GM12878 (cell line): ENCODE data around the gene PSORS1C1. TPM values are rescaled to one million over a fixed set of nuclear protein-coding genes. Genes with fewer than 3 reads are reported as not detected.

Experiments used
- ATAC-seq: fragments of 200-7000 bp; cut with Tn5 transposase; 3 replicates; pipeline ENCODE4 v1.9.1; 2020; ENCODE audit warnings: mild to moderate bottlenecking, moderate library complexity
- BruUV-seq: library from RNA; stranded (reverse); fragments of 400-500 nt; replicated peaks from 2 replicates; lab custom pipeline; 2021; lab: Mats Ljungman, UMichigan
- CTCF ChIA-PET: fragments of 300-600 bp; sonication (Branson Sonifier 250); formaldehyde crosslinking; extraction: SDS; loops from one replicate; lab custom pipeline; 2021; ENCODE audit warnings: inconsistent platforms; lab: Yijun Ruan, JAX
- POLR2A ChIA-PET: fragments of 350-600 bp; formaldehyde crosslinking; extraction: SDS; loops from one replicate; lab custom pipeline; 2021; ENCODE audit warnings: inconsistent platforms; lab: Charles Lee
- RAD21 ChIA-PET: fragments of 300-600 bp; sonication (Branson Sonifier 250); formaldehyde crosslinking; loops from one replicate; lab custom pipeline; 2023; ENCODE audit warnings: antibody characterized with exemption; ENCODE audit not compliant: unreplicated experiment; lab: Charles Lee
- SMC1A ChIA-PET: fragments of 300-600 bp; sonication (Branson Sonifier 250); formaldehyde crosslinking; loops from one replicate; lab custom pipeline; 2023; ENCODE audit not compliant: unreplicated experiment, uncharacterized antibody; lab: Charles Lee
- DNase-seq: peaks from one replicate; pipeline ENCODE4 v3.0.0-alpha.2; 2011; ENCODE audit warnings: low read depth, low spot score
- FAIRE-seq: peaks from 3 replicates; lab custom pipeline; 2011; peaks lifted over from hg19 to GRCh38; lab: Jason Lieb, UNC
- H2AFZ ChIP-seq: 2 replicates; pipeline ENCODE4 v1.6.0; 2011; ENCODE audit warnings: low read depth, low read length, control low read depth; ENCODE audit not compliant: control insufficient read depth
- H3K27ac ChIP-seq: 2 replicates; pipeline ENCODE4 v1.5.1; 2011; ENCODE audit warnings: control low read depth; ENCODE audit not compliant: control insufficient read depth, insufficient read depth
- H3K27me3 ChIP-seq, 2 experiments: replicated peaks in 1 of 2; 2 replicates each; pipeline versions ENCODE4 v1.6.0 to v1.6.1; 2011; ENCODE audit warnings: low read length in 1 of 2; ENCODE audit not compliant: control insufficient read depth in 2 of 2, insufficient read depth in 2 of 2
- H3K36me3 ChIP-seq, 2 experiments: 2 replicates each; pipeline ENCODE4 v1.5.1; 2011; ENCODE audit warnings: low read length in 1 of 2; ENCODE audit not compliant: control insufficient read depth in 2 of 2, insufficient read depth in 2 of 2
- H3K4me1 ChIP-seq: 2 replicates; pipeline ENCODE4 v1.6.1; 2011; ENCODE audit warnings: mild to moderate bottlenecking, low read length, moderate library complexity, mixed read lengths; ENCODE audit not compliant: control insufficient read depth, insufficient read depth
- H3K4me2 ChIP-seq: 2 replicates; pipeline ENCODE4 v1.6.0; 2011; ENCODE audit warnings: control low read depth; ENCODE audit not compliant: control insufficient read depth, insufficient read depth
- H3K4me3 ChIP-seq: fragments of 200-600 bp; sonication (generic); 2 replicates; pipeline ENCODE4 v1.5.1; 2016
- H3K79me2 ChIP-seq: 2 replicates; pipeline ENCODE4 v1.6.0; 2011; ENCODE audit warnings: low read length; ENCODE audit not compliant: control insufficient read depth, insufficient read depth
- H3K9ac ChIP-seq: 2 replicates; pipeline ENCODE4 v1.8.0; 2011; ENCODE audit warnings: low read length, control low read depth, mixed read lengths; ENCODE audit not compliant: control insufficient read depth, insufficient read depth
- H3K9me3 ChIP-seq: replicated peaks from 3 replicates; pipeline ENCODE4 v1.5.1; 2011; ENCODE audit warnings: mild to moderate bottlenecking, low read length; ENCODE audit not compliant: control insufficient read depth, insufficient read depth
- H4K20me1 ChIP-seq: 2 replicates; pipeline ENCODE4 v1.6.0; 2011; ENCODE audit not compliant: control insufficient read depth, insufficient read depth
- BACH1 ChIP-seq: fragments of 450-650 bp; IDR thresholded peaks from 2 replicates; pipeline ENCODE4 v1.6.1; 2017; ENCODE audit warnings: mild to moderate bottlenecking, borderline replicate concordance
- BHLHE40 ChIP-seq, 2 experiments: fragments of 450-650 bp in 1 of 2; IDR thresholded peaks; 2 replicates each; pipeline ENCODE4 v1.6.1; 2011 to 2017; ENCODE audit warnings: low read depth in 2 of 2, borderline replicate concordance in 1 of 2, improper control_type of control experiment in 1 of 2, low read length in 1 of 2, mild to moderate bottlenecking in 1 of 2
- CHD1 ChIP-seq: IDR thresholded peaks from 2 replicates; pipeline ENCODE4 v1.6.1; 2012; ENCODE audit warnings: low read depth, low read length, improper control_type of control experiment
- HDAC2 ChIP-seq: fragments of 200-600 bp; sonication (generic); IDR thresholded peaks from 2 replicates; pipeline ENCODE4 v1.6.1; 2017
- KLF5 ChIP-seq: fragments of 450-650 bp; IDR thresholded peaks from 2 replicates; pipeline ENCODE4 v1.6.1; 2014; ENCODE audit warnings: mild to moderate bottlenecking; ENCODE audit not compliant: partially characterized antibody
- NKRF ChIP-seq: fragments of 450-650 bp; conservative IDR thresholded peaks from 2 replicates; pipeline ENCODE4 v1.6.1; 2017; ENCODE audit warnings: mild to moderate bottlenecking, moderate library complexity
- NR2C1 ChIP-seq: fragments of 450-650 bp; IDR thresholded peaks from 2 replicates; pipeline ENCODE4 v1.6.1; 2017; ENCODE audit warnings: antibody characterized with exemption, mild to moderate bottlenecking, moderate library complexity
- NRF1 ChIP-seq: conservative IDR thresholded peaks from 2 replicates; pipeline ENCODE4 v1.6.1; 2011; ENCODE audit warnings: mild to moderate bottlenecking, low read depth, low read length, improper control_type of control experiment
- POU2F2 ChIP-seq: IDR thresholded peaks from 3 replicates; pipeline ENCODE4 v1.6.1; 2011; ENCODE audit warnings: low read depth, mild to moderate bottlenecking, low read length, borderline replicate concordance
- REST ChIP-seq: IDR thresholded peaks from 2 replicates; pipeline ENCODE4 v1.6.1; 2012; ENCODE audit warnings: mild to moderate bottlenecking, low read depth, low read length
- SP1 ChIP-seq: IDR thresholded peaks from one replicate; pipeline ENCODE4 v1.6.1; 2011; ENCODE audit warnings: low read depth, low read length
- YY1 ChIP-seq: IDR thresholded peaks from 2 replicates; pipeline ENCODE4 v1.6.1; 2011; ENCODE audit warnings: low read depth, mild to moderate bottlenecking, low read length
- ZNF622 ChIP-seq: fragments of 450-650 bp; IDR thresholded peaks from 2 replicates; pipeline ENCODE4 v1.6.1; 2017; ENCODE audit warnings: mild to moderate bottlenecking, inconsistent platforms
- WGBS: methylation state at CpG from one replicate; pipeline ENCODE4 v1.1.6; 2016; ENCODE audit warnings: low lambda C conversion rate; ENCODE audit not compliant: insufficient replicate concordance, insufficient coverage; ENCODE audit errors: missing lambda C conversion rate; 5-methylcytosine and 5-hydroxymethylcytosine counted together
- in situ Hi-C: fragments of 300-500 bp; cut with MboI; formaldehyde crosslinking; loops from 9 replicates; pipeline ENCODE4 v1.14.3; 2018; ENCODE audit warnings: mixed read lengths
- intact Hi-C: fragments of 100-400 bp; cut with micrococcal nuclease; formaldehyde crosslinking; loops from one replicate; pipeline ENCODE4 v1.14.2; 2022; ENCODE audit not compliant: unreplicated experiment
- polyA plus RNA-seq, 11 experiments: library from polyadenylated mRNA; depleted of rRNA in 4 of 11; unstranded in 6 of 11; stranded (reverse) in 5 of 11; fragments of >200 nt; fragmentation: Nextera tagmentation in 4 of 11; fragmentation: Illumina TruSeq in 1 of 11; extraction: Ambion mirVana in 4 of 11; extraction: Trizol in 1 of 11; gene quantifications; 1 replicate in 1 of 11; 2 replicates in 10 of 11; pipeline versions ENCODE4 v1.2.1 to v1.2.3, GENCODE V29; 2011 to 2016; ENCODE audit warnings: inconsistent platforms in 2 of 11, missing spikeins in 2 of 11, low read depth in 1 of 11
- total RNA-seq, 4 experiments: library from RNA; depleted of rRNA in 3 of 4; stranded (reverse); fragments of >200 nt in 3 of 4; fragmentation: Illumina TruSeq in 1 of 4; extraction: Trizol in 1 of 4; gene quantifications; 2 replicates each; pipeline versions ENCODE4 v1.2.1 to v1.2.3, GENCODE V29; 2013 to 2021

Gene PSORS1C1
- total and polyA plus RNA-seq, 10 of the 15 experiments (the other 5 are each of a cell fraction or from before 2014, with no cell fraction given): 0.13 to 1.00 (median 0.20) TPM; not detected in 5

GRCh38 chr6:31121131-31121790 is 6.7 kb downstream of the PSORS1C1 start:
- ChIA-PET SMC1A (no interaction called here), POLR2A (no interaction called here), RAD21 (no interaction called here), CTCF (interaction anchor here (0.8 kb wide), 1 partner anchor 34 kb away, joined by 4 read pairs; no protein-coding TSS in a partner anchor)
- DNase-seq: no peak
- H3K27me3 ChIP-seq: peaks cover 3% of the 10 kb centered on the region in 2 experiments; a peak in 3 of 4 replicates
- no peak overlapping the region for H3K9ac ChIP-seq
- no peak for ATAC-seq
- FAIRE-seq: no peak
- TF ChIP-seq NR2C1 (no peak), HDAC2 (no peak), NRF1 (no peak), KLF5 (no peak), POU2F2 (no peak), REST (no peak), YY1 (no peak), BHLHE40 (IDR thresholded peaks at IDR 0.05; ENCODE audit: borderline replicate concordance in 1 of 2, low read depth in 2 of 2, low read length in 1 of 2) (no peak), SP1 (no peak), CHD1 (no peak), NKRF (no peak), ZNF622 (no peak), BACH1 (no peak)
- in situ Hi-C loops: no loop called here
- no peaks in the 10 kb centered on the region for H3K36me3 ChIP-seq
- no peaks in the 10 kb centered on the region for H3K9me3 ChIP-seq
- BruUV-seq: no TSS peak
- no peaks in the 10 kb centered on the region for H3K4me1 ChIP-seq
- H4K20me1 ChIP-seq: no peaks in the 10 kb centered on the region
- no peaks in the 10 kb centered on the region for H3K79me2 ChIP-seq
- intact Hi-C loops: no loop called here
- H3K4me2 ChIP-seq: no peak overlapping the region
- 25% methylated on average over 11 of the region's 12 CpGs for WGBS
- no peak overlapping the region for H3K27ac ChIP-seq
- no peak overlapping the region for H3K4me3 ChIP-seq
- no peak overlapping the region for H2AFZ ChIP-seq
